ENCODE results near the gene OR8B3.

DNA sequence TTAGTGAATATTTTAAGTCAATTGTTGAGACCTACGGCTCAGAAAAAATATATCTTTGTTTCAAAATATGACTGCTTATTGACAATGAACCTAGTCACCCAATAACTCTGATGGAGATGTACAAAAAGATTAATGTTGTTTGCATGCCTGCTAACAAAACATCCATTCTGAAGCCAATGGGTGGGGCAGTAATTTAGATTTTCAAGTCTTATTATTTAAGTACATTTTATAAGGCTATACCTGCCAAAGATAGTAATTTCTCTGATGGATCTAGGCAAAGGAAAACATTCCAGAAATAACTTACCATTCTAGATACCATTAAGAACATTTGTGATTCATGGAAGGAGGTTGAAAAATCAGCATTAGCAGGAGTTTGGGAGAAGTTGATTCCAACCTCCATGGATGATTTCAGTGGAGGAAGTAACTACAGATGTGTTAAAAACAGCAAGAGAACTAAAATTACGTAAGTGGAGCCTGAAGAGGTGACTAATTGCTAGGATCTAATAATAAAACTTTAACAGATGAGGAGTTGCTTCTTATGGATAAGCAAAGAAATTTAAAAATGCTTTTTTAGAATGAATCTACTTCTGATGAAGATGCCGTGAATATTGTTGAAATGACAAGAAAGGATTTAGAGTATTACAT, 52.4 kb downstream of the OR8B3 start:
- TF ChIP-seq, protein P1, sequence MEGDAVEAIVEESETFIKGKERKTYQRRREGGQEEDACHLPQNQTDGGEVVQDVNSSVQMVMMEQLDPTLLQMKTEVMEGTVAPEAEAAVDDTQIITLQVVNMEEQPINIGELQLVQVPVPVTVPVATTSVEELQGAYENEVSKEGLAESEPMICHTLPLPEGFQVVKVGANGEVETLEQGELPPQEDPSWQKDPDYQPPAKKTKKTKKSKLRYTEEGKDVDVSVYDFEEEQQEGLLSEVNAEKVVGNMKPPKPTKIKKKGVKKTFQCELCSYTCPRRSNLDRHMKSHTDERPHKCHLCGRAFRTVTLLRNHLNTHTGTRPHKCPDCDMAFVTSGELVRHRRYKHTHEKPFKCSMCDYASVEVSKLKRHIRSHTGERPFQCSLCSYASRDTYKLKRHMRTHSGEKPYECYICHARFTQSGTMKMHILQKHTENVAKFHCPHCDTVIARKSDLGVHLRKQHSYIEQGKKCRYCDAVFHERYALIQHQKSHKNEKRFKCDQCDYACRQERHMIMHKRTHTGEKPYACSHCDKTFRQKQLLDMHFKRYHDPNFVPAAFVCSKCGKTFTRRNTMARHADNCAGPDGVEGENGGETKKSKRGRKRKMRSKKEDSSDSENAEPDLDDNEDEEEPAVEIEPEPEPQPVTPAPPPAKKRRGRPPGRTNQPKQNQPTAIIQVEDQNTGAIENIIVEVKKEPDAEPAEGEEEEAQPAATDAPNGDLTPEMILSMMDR (IDR thresholded peaks at IDR 0.05): no peak
- no peak for TF ChIP-seq POLR2A (IDR thresholded peaks at IDR 0.05)

Data from stomach (tissue), 4 donors.